IMR-90 (cell line): ENCODE data around the gene COLEC11. TPM values are rescaled to one million over a fixed set of nuclear protein-coding genes. Genes with fewer than 3 reads are reported as not detected.

Source experiments
- ATAC-seq: fragments of 200-7000 bp; cut with Tn5 transposase; 2 replicates; pipeline ENCODE4 v1.9.1; 2020; ENCODE audit warnings: low read depth, mild to moderate bottlenecking, moderate library complexity
- BruUV-seq: library from RNA; stranded (reverse); fragments of 400-500 nt; replicated peaks from 2 replicates; lab custom pipeline; 2021; lab: Mats Ljungman, UMichigan
- CTCF ChIA-PET: fragments of 300-600 bp; formaldehyde crosslinking; extraction: SDS; loops from one replicate; lab custom pipeline; 2021; ENCODE audit warnings: antibody characterized with exemption; lab: Yijun Ruan, JAX
- POLR2A ChIA-PET: fragments of 300-600 bp; sonication (Branson Sonifier 250); formaldehyde crosslinking; loops from one replicate; lab custom pipeline; 2022; ENCODE audit warnings: antibody characterized with exemption; ENCODE audit not compliant: unreplicated experiment; lab: Charles Lee
- DNase-seq: peaks from one replicate; pipeline ENCODE4 v3.0.0; 2013
- H2AFZ ChIP-seq: replicated peaks from 2 replicates; pipeline ENCODE3; 2013; ENCODE audit warnings: low read length, mild to moderate bottlenecking; ENCODE audit not compliant: poor library complexity
- H2AK5ac ChIP-seq: 2 replicates; pipeline ENCODE4 v1.6.1; 2013; ENCODE audit warnings: low read depth, low read length, inconsistent platforms
- H2AK9ac ChIP-seq: replicated peaks from 2 replicates; pipeline ENCODE3; 2013; ENCODE audit warnings: mild to moderate bottlenecking, low read depth, low read length, moderate library complexity; ENCODE audit not compliant: poor library complexity
- H2BK120ac ChIP-seq: 2 replicates; pipeline ENCODE4 v1.6.1; 2013; ENCODE audit warnings: low read depth, low read length, inconsistent platforms
- H2BK15ac ChIP-seq: 3 replicates; pipeline ENCODE4 v1.6.1; 2013; ENCODE audit warnings: low read depth, low read length, inconsistent platforms
- H2BK20ac ChIP-seq: 2 replicates; pipeline ENCODE4 v1.6.1; 2013; ENCODE audit warnings: low read depth, mild to moderate bottlenecking, inconsistent platforms, low read length, moderate library complexity
- H2BK5ac ChIP-seq: 2 replicates; pipeline ENCODE4 v1.6.1; 2013; ENCODE audit warnings: mild to moderate bottlenecking, low read depth, low read length, inconsistent platforms; ENCODE audit not compliant: poor library complexity, severe bottlenecking
- H3K14ac ChIP-seq: replicated peaks from 2 replicates; pipeline ENCODE4 v1.6.1; 2013; ENCODE audit warnings: low read depth, low read length, inconsistent platforms
- H3K18ac ChIP-seq: 2 replicates; pipeline ENCODE4 v1.6.1; 2013; ENCODE audit warnings: low read depth, low read length, control low read depth
- H3K23ac ChIP-seq: 2 replicates; pipeline ENCODE4 v1.6.1; 2013; ENCODE audit warnings: low read depth, low read length, inconsistent platforms
- H3K27ac ChIP-seq: 2 replicates; pipeline ENCODE4 v1.5.1; 2013; ENCODE audit warnings: mild to moderate bottlenecking, control low read depth, low read length; ENCODE audit not compliant: insufficient read depth
- H3K27me3 ChIP-seq: 2 replicates; pipeline ENCODE4 v1.6.1; 2013; ENCODE audit warnings: low read length; ENCODE audit not compliant: control insufficient read depth, insufficient read depth
- H3K36me3 ChIP-seq: 2 replicates; pipeline ENCODE4 v1.6.1; 2013; ENCODE audit warnings: low read length, mixed read lengths; ENCODE audit not compliant: control insufficient read depth, insufficient read depth
- H3K4ac ChIP-seq: 2 replicates; pipeline ENCODE4 v1.6.1; 2013; ENCODE audit warnings: low read depth, low read length, inconsistent platforms
- H3K4me1 ChIP-seq: 2 replicates; pipeline ENCODE4 v1.6.1; 2013; ENCODE audit warnings: low read length, mixed read lengths; ENCODE audit not compliant: control insufficient read depth, insufficient read depth
- H3K4me2 ChIP-seq: 2 replicates; pipeline ENCODE4 v1.6.1; 2013; ENCODE audit warnings: low read depth, mild to moderate bottlenecking, control low read depth, low read length, moderate library complexity
- H3K4me3 ChIP-seq: 2 replicates; pipeline ENCODE4 v1.5.1; 2013; ENCODE audit warnings: low read depth, mild to moderate bottlenecking, control low read depth, low read length, moderate library complexity; ENCODE audit not compliant: insufficient read depth
- H3K56ac ChIP-seq: 2 replicates; pipeline ENCODE4 v1.6.1; 2013; ENCODE audit warnings: low read length, inconsistent platforms; ENCODE audit not compliant: insufficient read depth; ENCODE audit errors: extremely low read depth
- H3K79me1 ChIP-seq, 2 experiments: 2 replicates each; pipeline ENCODE4 v1.6.1; 2013; ENCODE audit warnings: low read length in 2 of 2, inconsistent platforms in 1 of 2, low read depth in 1 of 2
- H3K9ac ChIP-seq: 2 replicates; pipeline ENCODE4 v1.6.1; 2013; ENCODE audit warnings: low read depth, low read length, control low read depth
- H3K9me1 ChIP-seq: 2 replicates; pipeline ENCODE4 v1.6.1; 2013; ENCODE audit warnings: low read length, inconsistent platforms; ENCODE audit not compliant: insufficient read depth
- H3K9me3 ChIP-seq: 2 replicates; pipeline ENCODE4 v1.6.1; 2013; ENCODE audit warnings: low read length; ENCODE audit not compliant: control insufficient read depth, insufficient read depth
- H4K20me1 ChIP-seq: 2 replicates; pipeline ENCODE4 v1.6.1; 2013; ENCODE audit warnings: low read length, inconsistent platforms; ENCODE audit not compliant: insufficient read depth
- H4K5ac ChIP-seq: 2 replicates; pipeline ENCODE4 v1.6.1; 2013; ENCODE audit warnings: mild to moderate bottlenecking, low read depth, low read length, control low read depth
- H4K8ac ChIP-seq, 2 experiments: 2 replicates each; pipeline ENCODE4 v1.6.1; 2013; ENCODE audit warnings: low read depth in 2 of 2, low read length in 2 of 2, control low read depth in 1 of 2, inconsistent platforms in 1 of 2
- H4K91ac ChIP-seq: 2 replicates; pipeline ENCODE4 v1.6.1; 2013; ENCODE audit warnings: low read depth, low read length, inconsistent platforms; ENCODE audit not compliant: insufficient read depth
- BHLHE40 ChIP-seq: fragments of 150-350 bp; IDR thresholded peaks from 2 replicates; pipeline ENCODE4 v1.6.1; 2016; ENCODE audit warnings: mild to moderate bottlenecking, low read depth, low read length
- CEBPB ChIP-seq: IDR thresholded peaks from 2 replicates; pipeline ENCODE4 v1.6.1; 2012; ENCODE audit warnings: low read depth, low read length, improper control_type of control experiment
- CHD1 ChIP-seq: IDR thresholded peaks from 2 replicates; pipeline ENCODE4 v1.6.1; 2012; ENCODE audit warnings: low read depth, low read length, improper control_type of control experiment
- CTCF ChIP-seq: conservative IDR thresholded peaks from 2 replicates; pipeline ENCODE4 v1.5.1; 2012; ENCODE audit warnings: mild to moderate bottlenecking, low read depth, low read length, improper control_type of control experiment
- FOS ChIP-seq: fragments of 150-350 bp; IDR thresholded peaks from 2 replicates; pipeline ENCODE4 v1.6.1; 2016; ENCODE audit warnings: low read depth, low read length
- MAFK ChIP-seq: IDR thresholded peaks from 2 replicates; pipeline ENCODE4 v1.6.1; 2012; ENCODE audit warnings: low read depth, low read length, improper control_type of control experiment
- MAZ ChIP-seq: IDR thresholded peaks from 2 replicates; pipeline ENCODE4 v1.6.1; 2012; ENCODE audit warnings: low read depth, mild to moderate bottlenecking, low read length, improper control_type of control experiment, moderate library complexity, borderline replicate concordance
- MXI1 ChIP-seq: IDR thresholded peaks from 2 replicates; pipeline ENCODE4 v1.6.1; 2012; ENCODE audit warnings: low read depth, mild to moderate bottlenecking, low read length, moderate library complexity, borderline replicate concordance
- NFE2L2 ChIP-seq: fragments of 150-350 bp; IDR thresholded peaks from 2 replicates; pipeline ENCODE4 v1.6.1; 2016; ENCODE audit warnings: low read depth, mild to moderate bottlenecking, low read length
- RCOR1 ChIP-seq: IDR thresholded peaks from 2 replicates; pipeline ENCODE4 v1.6.1; 2012; ENCODE audit warnings: mild to moderate bottlenecking, low read length, improper control_type of control experiment; ENCODE audit not compliant: insufficient replicate concordance
- RFX5 ChIP-seq: IDR thresholded peaks from 2 replicates; pipeline ENCODE4 v1.8.0; 2012; ENCODE audit warnings: low read depth, mild to moderate bottlenecking, low read length, moderate library complexity
- SMC3 ChIP-seq: fragments of 150-350 bp; IDR thresholded peaks from 2 replicates; pipeline ENCODE4 v1.6.1; 2016; ENCODE audit warnings: low read depth, mild to moderate bottlenecking, antibody characterized with exemption, low read length, moderate library complexity
- USF2 ChIP-seq: fragments of 150-350 bp; IDR thresholded peaks from 2 replicates; pipeline ENCODE4 v1.6.1; 2017; ENCODE audit warnings: mild to moderate bottlenecking, antibody characterized with exemption, low read length, low read depth
- WGBS, 2 experiments: methylation state at CpG; one replicate each; pipeline versions ENCODE4 v1.1.5 to v1.1.7; 2013; ENCODE audit warnings: missing lambda C conversion rate in 2 of 2; ENCODE audit not compliant: insufficient read length in 1 of 2; ENCODE audit errors: extremely low coverage in 2 of 2; 5-methylcytosine and 5-hydroxymethylcytosine counted together
- dilution Hi-C: fragments of 300-500 bp; cut with HindIII; formaldehyde crosslinking; loops from one replicate; pipeline ENCODE4 v1.14.3; 2018; ENCODE audit warnings: low sequenced_read_pairs; ENCODE audit not compliant: unreplicated experiment
- in situ Hi-C: fragments of 300-500 bp; cut with MboI; formaldehyde crosslinking; loops from 3 replicates; pipeline ENCODE4 v1.14.3; 2019; ENCODE audit warnings: low sequenced_read_pairs, inconsistent platforms, mixed read lengths
- intact Hi-C: fragments of 100-400 bp; cut with micrococcal nuclease; formaldehyde crosslinking; loops from 2 replicates; pipeline ENCODE4 v1.10.0; 2022
- polyA plus RNA-seq, 3 experiments: library from polyadenylated mRNA; depleted of rRNA; stranded (reverse); fragments of >200 nt; gene quantifications; 2 replicates each; pipeline ENCODE4 v1.2.3, GENCODE V29; 2012; ENCODE audit warnings: low replicate concordance in 1 of 3
- total RNA-seq: library from RNA; depleted of rRNA; stranded (reverse); fragments of >200 nt; gene quantifications from 2 replicates; pipeline ENCODE4 v1.2.3, GENCODE V29; 2012
- TF ChIP-seq, protein P1 (sequence below): fragments of 150-350 bp; IDR thresholded peaks from 2 replicates; pipeline ENCODE4 v1.6.1; 2016; ENCODE audit warnings: low read depth, mild to moderate bottlenecking, low read length, moderate library complexity, borderline replicate concordance

The COLEC11 gene
- total and polyA plus RNA-seq, 2 of the 4 experiments (the other 2 are of a cell fraction) = under 0.01 to 0.24 TPM

DNA sequence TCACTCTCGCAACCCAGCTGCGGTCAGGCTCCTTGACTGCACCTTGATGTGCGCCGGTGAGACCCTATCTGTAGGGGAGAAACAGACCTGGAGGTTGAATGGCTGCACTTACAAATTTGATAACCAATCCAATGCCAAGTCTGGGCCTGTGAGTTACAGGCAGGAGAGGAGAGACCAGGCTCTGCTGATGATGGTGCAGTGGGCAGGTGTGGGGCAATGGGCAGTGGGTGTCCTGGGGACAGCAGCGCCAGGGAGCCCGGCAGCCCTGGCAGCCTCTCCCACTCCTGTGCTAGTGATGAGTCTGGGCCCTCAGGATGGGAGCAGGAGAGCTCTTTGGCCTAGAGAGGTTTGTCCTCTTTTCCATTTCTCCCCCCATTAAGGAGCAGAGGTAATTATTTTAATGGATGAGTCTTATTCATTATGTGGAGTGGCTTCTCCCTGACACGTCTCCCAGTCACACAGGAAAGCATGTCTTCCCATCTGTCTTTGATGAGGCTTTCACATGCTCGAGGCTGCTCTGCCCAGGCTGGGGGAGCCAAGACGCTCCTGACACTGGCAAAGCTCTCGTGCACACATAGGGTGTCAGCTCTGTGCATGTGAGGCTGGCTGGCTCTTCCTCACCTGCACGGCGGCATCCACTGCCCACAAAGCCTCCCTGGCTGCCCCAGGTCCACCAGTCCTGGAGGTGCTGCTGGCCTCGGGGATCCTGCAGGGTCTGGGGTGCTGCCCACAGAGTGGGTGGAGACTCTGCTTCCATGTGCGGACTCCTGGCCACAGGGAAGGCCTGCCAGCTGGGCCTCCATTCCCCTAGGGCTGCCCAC lies 53.1 kb downstream of the COLEC11 start:
- POLR2A ChIA-PET = no interaction called here
- H2AK5ac ChIP-seq = no peak overlapping the region
- H4K8ac ChIP-seq = no peak overlapping the region
- no peak overlapping the region for H3K14ac ChIP-seq
- H3K27ac ChIP-seq = no peak overlapping the region
- no peak overlapping the region for H2AK9ac ChIP-seq
- H3K27me3 ChIP-seq = no peaks in the 10 kb centered on the region; the same call in 1 of the 2 replicates
- H2AFZ ChIP-seq = peak overlapping the region; percentile 23
- no peak overlapping the region for H2BK15ac ChIP-seq
- 86% methylated on average over 5 of the region's 14 CpGs; no CpG with 5 or more reads in 1 of the 2 experiments for WGBS, 2 experiments
- H2BK5ac ChIP-seq = no peak overlapping the region
- H2BK120ac ChIP-seq = no peak overlapping the region
- intact Hi-C loops (no loop called here), dilution Hi-C loops (no loop called here), in situ Hi-C loops (loop anchor here (10.0 kb wide), 1 partner anchor 223 kb away; no protein-coding TSS in a partner anchor)
- no peaks in the 10 kb centered on the region for H3K36me3 ChIP-seq
- H3K79me1 ChIP-seq = no peaks in the 10 kb centered on the region
- peaks cover 4% of the 10 kb centered on the region; the same call in 1 of the 2 replicates for H3K4me1 ChIP-seq
- no peak overlapping the region for H3K4me3 ChIP-seq
- H4K5ac ChIP-seq = no peak overlapping the region
- H3K4me2 ChIP-seq = no peak overlapping the region
- no peaks in the 10 kb centered on the region for H3K9me3 ChIP-seq
- no peaks in the 10 kb centered on the region for H3K9me1 ChIP-seq
- ATAC-seq = no peak
- no peak overlapping the region for H3K9ac ChIP-seq
- no peak overlapping the region for H3K56ac ChIP-seq
- no peaks in the 10 kb centered on the region for H4K20me1 ChIP-seq
- no TSS peak for BruUV-seq
- no peak overlapping the region for H3K4ac ChIP-seq
- H2BK20ac ChIP-seq = no peak overlapping the region
- CTCF ChIA-PET = no interaction called here
- no peak overlapping the region for H3K18ac ChIP-seq
- DNase-seq = no peak
- no peak overlapping the region for H3K23ac ChIP-seq
- H4K91ac ChIP-seq = no peak overlapping the region
- no peak for TF ChIP-seq NFE2L2
- no peak for TF ChIP-seq CTCF
- TF ChIP-seq RFX5 = no peak
- no peak for TF ChIP-seq RCOR1
- TF ChIP-seq FOS = no peak
- no peak for TF ChIP-seq SMC3
- TF ChIP-seq MAZ = no peak
- TF ChIP-seq CEBPB = no peak
- no peak for TF ChIP-seq MAFK
- no peak for TF ChIP-seq CHD1
- TF ChIP-seq USF2 = no peak
- TF ChIP-seq, protein P1, sequence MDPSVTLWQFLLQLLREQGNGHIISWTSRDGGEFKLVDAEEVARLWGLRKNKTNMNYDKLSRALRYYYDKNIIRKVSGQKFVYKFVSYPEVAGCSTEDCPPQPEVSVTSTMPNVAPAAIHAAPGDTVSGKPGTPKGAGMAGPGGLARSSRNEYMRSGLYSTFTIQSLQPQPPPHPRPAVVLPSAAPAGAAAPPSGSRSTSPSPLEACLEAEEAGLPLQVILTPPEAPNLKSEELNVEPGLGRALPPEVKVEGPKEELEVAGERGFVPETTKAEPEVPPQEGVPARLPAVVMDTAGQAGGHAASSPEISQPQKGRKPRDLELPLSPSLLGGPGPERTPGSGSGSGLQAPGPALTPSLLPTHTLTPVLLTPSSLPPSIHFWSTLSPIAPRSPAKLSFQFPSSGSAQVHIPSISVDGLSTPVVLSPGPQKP = no peak
- no peak for TF ChIP-seq MXI1
- no peak for TF ChIP-seq BHLHE40
